SU-DHL-6 (cell line): ENCODE data around the gene SOX10.

Experiments used
- EZH2phosphoT487 ChIP-seq: fragments of 200-600 bp; sonication (generic), shearing (Covaris generic); conservative IDR thresholded peaks from 2 replicates; pipeline ENCODE4 v1.6.1; 2018; ENCODE audit warnings: mild to moderate bottlenecking, antibody characterized with exemption, low read length, moderate library complexity, mixed read lengths
- TF ChIP-seq, protein P1 (sequence below): fragments of 200-600 bp; sonication (generic); IDR thresholded peaks from one replicate; pipeline ENCODE4 v1.5.1; 2017; ENCODE audit warnings: antibody characterized with exemption, mild to moderate bottlenecking, low read length, moderate library complexity; ENCODE audit not compliant: insufficient read depth, poor library complexity, severe bottlenecking

GRCh38 chr22:38012604-38013072 lies 28.3 kb upstream of the SOX10 start:
- TF ChIP-seq, protein P1, sequence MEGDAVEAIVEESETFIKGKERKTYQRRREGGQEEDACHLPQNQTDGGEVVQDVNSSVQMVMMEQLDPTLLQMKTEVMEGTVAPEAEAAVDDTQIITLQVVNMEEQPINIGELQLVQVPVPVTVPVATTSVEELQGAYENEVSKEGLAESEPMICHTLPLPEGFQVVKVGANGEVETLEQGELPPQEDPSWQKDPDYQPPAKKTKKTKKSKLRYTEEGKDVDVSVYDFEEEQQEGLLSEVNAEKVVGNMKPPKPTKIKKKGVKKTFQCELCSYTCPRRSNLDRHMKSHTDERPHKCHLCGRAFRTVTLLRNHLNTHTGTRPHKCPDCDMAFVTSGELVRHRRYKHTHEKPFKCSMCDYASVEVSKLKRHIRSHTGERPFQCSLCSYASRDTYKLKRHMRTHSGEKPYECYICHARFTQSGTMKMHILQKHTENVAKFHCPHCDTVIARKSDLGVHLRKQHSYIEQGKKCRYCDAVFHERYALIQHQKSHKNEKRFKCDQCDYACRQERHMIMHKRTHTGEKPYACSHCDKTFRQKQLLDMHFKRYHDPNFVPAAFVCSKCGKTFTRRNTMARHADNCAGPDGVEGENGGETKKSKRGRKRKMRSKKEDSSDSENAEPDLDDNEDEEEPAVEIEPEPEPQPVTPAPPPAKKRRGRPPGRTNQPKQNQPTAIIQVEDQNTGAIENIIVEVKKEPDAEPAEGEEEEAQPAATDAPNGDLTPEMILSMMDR: no peak
- TF ChIP-seq EZH2phosphoT487: no peak
